CD4-positive, alpha-beta T cell treated with Interferon gamma for 1 hour (primary cell): ENCODE measurements around the gene CPED1.
"Not testable (repeated sequence)": the region's sequence is repeated elsewhere in the genome, so short reads cannot be mapped to it uniquely, and the experiment has no call there.

ENCODE experiments used
- DNase-seq: peaks from one replicate; pipeline ENCODE4 v3.0.0-alpha.2; 2020

CPED1 gene

DNA sequence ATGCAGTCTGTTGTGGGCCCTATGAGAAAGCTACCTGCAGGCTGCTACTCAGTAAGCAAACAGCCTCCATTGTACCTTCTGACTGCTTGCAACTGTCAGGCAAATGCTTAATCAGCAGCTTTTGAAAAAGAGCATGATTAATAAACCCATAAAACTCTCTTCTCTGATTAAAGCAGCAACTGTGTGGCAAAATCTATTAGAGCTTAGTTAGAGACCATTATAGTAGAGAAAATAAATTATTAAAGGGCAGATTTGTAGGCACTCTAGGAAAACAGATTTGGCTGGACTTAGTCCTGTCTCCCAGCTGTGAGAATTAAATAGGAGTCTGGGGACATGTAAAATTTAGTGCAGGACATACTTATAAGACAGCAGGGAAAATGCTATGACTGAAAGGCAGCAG is 207.8 kb downstream of the CPED1 start:
- DNase-seq, result no peak

GRCh38 chr7:121197455-121197854 is 208.9 kb downstream of the CPED1 start:
- no peak for DNase-seq

DNA sequence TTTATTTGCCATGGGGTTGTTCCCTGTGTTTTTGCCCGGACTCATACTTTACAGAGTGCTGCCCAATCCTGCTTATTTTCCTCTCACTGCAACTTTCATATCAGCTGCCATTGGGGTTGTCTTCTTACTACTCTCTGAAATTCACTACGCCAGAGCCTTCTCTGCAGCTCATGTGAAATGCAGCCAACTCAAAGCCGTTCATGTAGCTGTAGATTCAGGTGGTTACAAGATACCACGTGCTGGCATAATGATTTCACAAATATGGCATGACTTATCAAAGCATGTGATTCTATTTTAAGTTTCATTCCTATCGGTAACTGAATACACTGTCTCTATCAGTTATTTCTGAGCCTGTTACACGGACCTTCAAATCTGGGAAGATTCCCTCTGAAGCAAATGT is 210.0 kb downstream of the CPED1 start:
- no peak for DNase-seq

- no peak for DNase-seq
These were observed 213.6 kb downstream of the CPED1 start for GRCh38 chr7:121202125-121202524.

GRCh38 chr7:121202834-121203233 is 214.3 kb downstream of the CPED1 start:
- no peak for DNase-seq

DNA sequence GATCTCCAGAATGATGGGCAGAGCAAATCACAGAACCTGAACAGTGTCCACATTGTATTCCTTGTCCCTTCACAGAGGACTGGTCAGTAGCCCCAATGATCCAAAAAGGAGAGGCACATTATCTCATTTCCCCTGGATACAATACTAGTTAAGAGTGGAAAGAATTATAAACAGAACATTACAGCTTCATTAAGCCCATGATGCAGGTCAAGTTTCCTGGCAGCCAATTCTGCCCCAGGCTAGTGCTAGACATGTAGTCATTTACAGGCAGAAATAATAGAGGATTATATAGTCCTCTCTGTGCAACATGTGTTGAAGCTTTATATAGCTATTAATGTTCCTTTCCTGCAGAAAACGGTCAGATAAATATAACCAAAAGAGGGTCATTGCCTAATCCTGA is 216.0 kb downstream of the CPED1 start:
- no peak for DNase-seq

DNA sequence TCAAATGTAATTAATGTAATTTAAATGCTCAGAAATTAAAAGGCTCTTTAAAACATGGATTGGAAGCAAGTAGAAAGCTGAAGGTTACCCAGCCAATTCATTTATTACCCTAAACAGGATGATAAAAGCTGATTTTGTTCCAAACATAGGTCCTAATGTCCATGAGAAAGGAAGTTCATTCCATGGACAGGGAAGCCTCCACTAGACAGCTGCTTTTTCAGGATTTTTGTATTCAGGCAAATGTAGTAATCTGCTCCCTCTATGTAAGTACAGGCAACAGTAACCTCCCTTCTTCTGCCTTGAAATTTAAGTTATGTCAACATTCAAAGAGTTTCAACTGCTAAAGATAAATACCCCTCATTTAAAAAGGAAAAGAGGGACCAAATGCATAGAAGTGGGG is 217.3 kb downstream of the CPED1 start:
- DNase-seq, result no peak

- no peak for DNase-seq
These were observed 222.7 kb downstream of the CPED1 start for GRCh38 chr7:121211253-121211652.

DNA sequence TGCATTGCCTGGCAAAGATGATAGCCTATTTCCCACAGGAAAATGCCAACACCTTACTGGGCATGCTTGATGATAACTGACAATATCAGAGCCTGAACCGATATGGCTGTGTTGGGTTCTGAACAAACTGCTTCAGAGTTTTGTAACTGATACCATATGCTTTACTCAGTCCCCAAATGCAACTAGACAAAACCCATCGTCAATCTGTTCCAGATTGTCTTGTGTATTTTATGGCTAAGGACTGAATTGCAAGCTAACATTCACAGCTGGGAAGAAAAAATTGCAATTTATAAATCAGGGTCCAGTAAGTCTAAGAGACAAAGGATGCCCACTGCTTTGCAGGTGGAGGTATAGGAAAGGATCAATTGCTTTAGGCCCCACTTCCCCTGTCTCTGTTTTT is 223.5 kb downstream of the CPED1 start:
- no peak for DNase-seq

DNA sequence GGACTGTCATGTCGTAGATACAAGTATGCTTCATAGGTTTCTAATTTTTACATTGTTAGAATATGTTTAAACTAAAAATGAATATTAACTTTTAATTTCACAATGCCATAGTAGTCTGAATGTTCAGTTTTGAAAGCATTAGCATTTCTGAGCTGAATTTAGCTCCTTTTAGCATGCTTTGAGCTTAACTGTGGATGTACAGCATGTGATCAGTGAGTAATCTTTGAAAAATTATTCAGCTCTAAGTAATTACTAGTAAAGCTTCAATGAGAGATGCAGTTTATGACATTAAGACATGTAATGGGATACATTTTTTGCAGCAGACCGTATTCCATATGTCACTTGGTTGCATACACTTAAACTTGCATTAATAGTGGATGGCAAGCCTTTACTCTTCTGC is 226.1 kb downstream of the CPED1 start:
- no peak for DNase-seq

DNA sequence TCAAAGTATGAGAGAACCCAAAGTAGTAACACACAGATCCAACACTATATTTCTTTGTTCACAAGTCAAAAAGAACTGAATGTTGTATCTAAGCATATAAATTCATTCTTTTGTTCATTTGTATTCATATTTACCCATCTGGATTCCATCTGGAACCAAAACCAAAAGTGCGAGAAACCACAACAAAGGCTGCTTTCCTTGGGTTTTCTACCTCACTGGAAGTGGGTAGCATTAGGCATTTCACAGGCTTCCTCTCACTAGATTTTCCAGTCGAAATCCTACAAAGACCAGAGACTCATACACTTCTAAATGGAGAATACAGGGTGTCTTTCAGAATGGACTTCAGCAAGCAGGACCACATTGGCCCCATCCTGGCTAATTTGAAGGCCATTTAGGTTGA is 230.5 kb downstream of the CPED1 start:
- no peak for DNase-seq

- DNase-seq, result not testable (repeated sequence)
These were observed 232.6 kb downstream of the CPED1 start for GRCh38 chr7:121221108-121221507.

- no peak for DNase-seq
These were observed 240.3 kb downstream of the CPED1 start for GRCh38 chr7:121228779-121229178.

GRCh38 chr7:121235201-121235600 is 246.7 kb downstream of the CPED1 start:
- no peak for DNase-seq

- DNase-seq, result no peak
These were observed 249.1 kb downstream of the CPED1 start for GRCh38 chr7:121237601-121238000.

DNA sequence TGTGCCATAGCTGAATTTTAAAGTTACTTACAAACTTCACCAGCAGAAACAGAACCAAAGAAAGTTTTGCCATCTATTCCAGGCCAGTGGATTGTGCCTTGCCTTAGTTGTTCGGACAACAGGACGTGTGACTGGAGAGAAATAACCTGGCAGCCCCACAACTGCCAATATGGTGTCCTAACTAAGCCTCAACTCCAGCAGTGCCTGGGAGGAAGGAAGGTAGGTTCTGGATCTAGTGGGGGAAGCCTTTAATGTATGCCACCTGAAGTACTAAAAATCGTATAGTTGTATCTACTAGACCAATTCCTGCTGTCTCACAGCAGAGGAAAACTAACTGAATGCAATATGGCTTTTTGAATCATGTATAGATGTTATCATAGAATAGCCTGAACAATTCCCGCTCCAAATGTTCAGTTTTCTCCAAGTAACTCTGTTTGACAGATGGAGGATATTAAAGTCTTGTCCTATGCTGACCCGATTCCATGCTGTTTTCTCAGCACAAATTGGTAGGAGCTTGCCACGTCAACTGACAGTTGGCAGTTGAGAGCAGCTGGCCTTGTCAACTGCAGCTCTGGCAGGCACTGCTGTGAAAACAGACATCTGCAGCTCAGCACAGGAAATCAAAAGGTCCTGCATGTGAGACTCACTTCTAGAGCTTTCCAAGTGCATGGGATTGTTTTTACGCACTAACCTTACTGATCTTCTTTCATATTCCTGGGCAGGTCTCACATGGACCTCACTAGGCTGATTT is 255.8 kb downstream of the CPED1 start:
- no peak for DNase-seq

DNA sequence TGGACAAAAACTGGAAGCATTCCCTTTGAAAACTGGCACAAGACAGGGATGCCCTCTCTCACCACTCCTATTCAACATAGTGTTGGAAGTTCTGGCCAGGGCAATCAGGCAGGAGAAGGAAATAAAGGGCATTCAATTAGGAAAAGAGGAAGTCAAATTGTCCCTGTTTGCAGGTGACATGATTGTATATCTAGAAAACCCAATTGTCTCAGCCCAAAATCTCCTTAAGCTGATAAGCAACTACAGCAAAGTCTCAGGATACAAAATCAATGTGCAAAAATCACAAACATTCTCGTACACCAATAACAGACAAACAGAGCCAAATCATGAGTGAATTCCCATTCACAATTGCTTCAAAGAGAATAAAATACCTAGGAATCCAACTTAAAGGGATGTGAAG is 262.9 kb downstream of the CPED1 start:
- DNase-seq, result not testable (repeated sequence)

DNA sequence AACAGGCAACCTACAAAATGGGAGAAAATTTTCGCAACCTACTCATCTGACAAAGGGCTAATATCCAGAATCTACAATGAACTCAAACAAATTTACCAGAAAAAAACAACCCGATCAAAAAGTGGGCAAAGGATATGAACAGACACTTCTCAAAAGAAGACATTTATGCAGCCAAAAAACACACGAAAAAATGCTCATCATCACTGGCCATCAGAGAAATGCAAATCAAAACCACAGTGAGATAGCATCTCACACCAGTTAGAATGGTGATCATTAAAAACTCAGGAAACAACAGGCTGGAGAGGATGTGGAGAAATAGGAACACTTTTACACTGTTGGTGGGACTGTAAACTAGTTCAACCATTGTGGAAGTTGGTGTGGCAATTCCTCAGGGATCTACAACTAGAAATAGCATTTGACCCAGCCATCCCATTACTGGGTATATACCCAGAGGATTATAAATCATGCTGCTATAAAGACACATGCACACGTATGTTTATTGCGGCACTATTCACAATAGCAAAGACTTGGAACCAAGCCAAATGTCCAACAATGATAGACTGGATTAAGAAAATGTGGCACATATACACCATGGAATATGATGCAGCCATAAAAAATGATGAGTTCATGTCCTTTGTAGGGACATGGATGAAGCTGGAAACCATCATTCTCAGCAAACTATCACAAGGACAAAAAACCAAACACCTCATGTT is 264.2 kb downstream of the CPED1 start:
- DNase-seq, result not testable (repeated sequence)

DNA sequence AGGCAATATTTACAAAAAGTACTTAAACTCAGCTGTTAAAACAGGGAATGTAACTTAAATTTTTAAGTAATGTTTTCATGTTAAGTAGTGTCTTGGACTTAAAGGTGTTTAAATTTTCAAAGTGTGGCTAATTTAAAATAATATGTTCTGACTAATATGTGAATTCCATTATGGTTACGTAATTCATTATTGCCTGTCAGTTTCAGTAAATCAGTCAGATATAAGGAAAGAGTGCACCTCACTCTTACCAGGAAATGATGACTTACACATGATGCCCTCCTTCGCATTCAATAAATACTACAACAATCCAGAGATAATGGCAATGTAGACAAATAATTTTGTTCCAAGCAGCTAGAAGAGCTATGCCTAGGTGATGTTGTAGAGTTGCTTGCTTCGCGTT is 271.3 kb downstream of the CPED1 start:
- no peak for DNase-seq

DNA sequence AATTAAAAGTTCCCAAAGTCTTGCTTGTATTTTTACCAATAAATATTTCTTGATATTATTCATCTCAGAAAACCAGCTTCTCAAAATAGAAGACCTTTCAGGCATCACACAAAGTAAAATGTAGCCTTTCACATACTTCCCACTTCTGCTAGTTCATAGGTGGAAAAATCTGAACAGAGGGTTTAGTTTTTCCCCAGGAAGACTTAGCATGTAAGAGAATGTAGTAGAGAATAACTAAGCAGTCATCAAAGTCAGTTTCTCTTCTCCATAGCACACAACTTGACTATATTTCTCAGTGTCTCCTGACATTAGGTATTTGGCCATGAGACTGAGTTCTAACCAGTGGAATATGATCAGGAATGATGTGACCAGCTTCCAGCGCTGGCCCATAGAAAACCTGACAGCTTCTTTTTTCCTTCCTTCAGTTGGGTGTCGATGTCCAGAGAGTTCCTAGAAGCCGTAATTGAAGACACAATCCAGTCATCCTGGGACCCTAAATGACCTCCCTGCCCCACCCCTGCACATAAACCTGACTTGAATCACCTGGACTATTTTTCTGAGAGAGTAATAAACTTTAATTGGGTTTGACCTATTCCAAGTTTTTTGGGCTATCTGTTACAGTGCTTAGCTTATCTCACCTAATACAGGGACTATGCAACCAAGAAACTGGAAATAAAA is 272.8 kb downstream of the CPED1 start:
- DNase-seq, result no peak

DNA sequence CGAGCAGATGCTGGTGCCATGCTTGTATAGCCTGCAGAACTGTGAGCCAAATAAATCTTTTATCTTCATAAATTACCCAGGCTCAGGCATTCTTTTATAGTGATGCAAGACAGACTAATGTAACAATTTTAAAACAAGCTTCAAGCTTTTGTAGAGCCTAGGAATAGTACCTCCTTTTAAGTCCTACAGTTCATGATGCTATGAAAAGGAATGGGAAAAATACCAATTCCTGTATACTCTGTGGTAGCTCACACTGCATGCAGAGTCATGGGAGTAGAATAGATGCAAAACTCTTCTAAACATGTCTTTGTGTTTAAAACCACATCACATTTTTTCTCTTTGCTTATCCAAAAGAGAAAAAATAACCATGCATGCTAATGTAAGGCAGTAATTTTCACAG is 273.7 kb downstream of the CPED1 start:
- DNase-seq, result no peak

GRCh38 chr7:121262969-121263368 is 274.5 kb downstream of the CPED1 start:
- no peak for DNase-seq

- DNase-seq, result no peak
These were observed 277.9 kb downstream of the CPED1 start for GRCh38 chr7:121266307-121266894.

DNA sequence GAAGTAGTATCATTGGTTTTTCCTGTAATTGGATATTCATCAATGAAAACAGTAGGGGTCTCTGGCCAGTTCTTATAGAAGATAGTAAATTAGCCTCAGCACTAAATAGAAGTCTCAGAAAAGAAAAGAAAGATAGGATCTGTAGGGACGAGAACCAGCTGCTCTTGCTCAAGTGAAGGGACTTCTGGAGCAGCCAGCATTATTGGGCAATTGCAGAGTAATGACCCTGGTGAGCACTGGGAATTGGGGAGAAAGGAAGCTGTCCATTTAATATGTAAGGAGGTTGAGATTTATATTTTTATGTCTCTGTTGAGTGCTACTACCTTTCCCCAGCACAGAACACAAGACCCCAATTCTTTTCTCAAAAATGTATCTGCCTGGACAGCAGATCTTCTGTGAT is 279.1 kb downstream of the CPED1 start:
- no peak for DNase-seq
